GM10266 (cell line): ENCODE measurements around the gene ZNF683.

Experiments used
- DNase-seq: peaks from one replicate; pipeline ENCODE4 v3.0.0; 2012; ENCODE audit errors: extremely low spot score
- TF ChIP-seq, protein P1 (sequence below): IDR thresholded peaks from 2 replicates; pipeline ENCODE4 v1.5.1; 2012; ENCODE audit warnings: mild to moderate bottlenecking, low read depth; ENCODE audit not compliant: control insufficient read depth, insufficient read depth; ENCODE audit errors: missing control alignments

Gene ZNF683

DNA sequence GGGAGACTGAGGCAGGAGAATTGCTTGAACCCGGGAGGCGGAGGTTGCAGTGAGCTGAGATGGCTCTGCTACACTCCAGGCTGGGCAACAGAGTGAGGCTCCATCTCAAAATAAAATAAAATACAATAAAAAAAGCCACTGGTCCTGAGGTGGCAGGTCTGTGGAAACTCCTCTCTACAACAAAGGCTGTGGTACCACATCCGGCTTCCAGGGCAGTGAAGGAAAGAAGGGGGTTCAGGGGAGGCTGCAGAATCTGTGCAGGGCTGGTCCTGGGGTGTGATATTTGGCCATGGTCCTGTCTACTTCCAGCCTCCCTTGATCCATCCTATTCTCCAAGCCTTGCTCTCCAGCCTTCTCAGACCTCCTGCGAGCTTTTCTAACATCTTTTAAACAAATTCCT, 731 bp upstream of the ZNF683 start:
- DNase-seq = no peak
- TF ChIP-seq, protein P1, sequence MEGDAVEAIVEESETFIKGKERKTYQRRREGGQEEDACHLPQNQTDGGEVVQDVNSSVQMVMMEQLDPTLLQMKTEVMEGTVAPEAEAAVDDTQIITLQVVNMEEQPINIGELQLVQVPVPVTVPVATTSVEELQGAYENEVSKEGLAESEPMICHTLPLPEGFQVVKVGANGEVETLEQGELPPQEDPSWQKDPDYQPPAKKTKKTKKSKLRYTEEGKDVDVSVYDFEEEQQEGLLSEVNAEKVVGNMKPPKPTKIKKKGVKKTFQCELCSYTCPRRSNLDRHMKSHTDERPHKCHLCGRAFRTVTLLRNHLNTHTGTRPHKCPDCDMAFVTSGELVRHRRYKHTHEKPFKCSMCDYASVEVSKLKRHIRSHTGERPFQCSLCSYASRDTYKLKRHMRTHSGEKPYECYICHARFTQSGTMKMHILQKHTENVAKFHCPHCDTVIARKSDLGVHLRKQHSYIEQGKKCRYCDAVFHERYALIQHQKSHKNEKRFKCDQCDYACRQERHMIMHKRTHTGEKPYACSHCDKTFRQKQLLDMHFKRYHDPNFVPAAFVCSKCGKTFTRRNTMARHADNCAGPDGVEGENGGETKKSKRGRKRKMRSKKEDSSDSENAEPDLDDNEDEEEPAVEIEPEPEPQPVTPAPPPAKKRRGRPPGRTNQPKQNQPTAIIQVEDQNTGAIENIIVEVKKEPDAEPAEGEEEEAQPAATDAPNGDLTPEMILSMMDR = no peak

GRCh38 chr1:26372039-26372438, 511 bp downstream of the ZNF683 start:
- TF ChIP-seq, protein P1 = no peak
- DNase-seq = no peak

DNA sequence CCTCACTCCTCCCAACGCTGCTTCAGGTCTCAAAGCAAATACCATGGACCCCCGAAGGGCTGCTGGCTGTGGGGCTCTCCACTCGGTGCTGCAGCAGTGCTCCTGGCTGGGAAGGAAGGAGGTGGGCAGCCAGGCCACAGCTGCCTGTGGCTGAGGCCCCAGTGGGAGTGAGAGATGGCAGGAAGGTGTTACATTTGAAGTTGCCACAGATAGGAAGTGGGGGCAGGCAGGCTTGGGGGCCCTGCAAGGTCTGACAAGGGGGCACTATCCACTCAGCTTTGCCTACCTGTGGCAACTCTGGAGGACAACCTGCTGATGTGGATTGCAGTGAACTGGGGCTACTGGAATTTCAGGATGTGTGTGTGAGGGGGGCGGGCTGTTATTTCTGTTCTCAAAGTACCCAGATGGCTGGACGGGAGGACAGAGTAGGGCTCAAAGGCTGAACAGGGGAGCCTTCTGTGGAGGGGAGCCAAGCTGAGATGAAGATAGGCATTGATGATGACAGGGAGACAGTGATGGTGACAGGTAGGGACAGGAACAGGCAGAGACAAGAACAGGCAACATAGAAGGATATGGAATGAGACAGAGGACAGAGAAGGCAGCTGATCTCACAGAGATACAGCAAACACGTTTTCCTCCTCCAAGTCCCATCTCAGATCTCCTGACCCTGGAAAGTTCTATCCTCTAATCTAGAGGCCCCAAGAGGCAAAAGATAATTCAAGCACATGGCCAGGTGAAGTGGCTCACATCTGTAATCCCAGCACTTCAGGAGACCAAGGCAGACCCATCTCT, 1.8 kb downstream of the ZNF683 start:
- TF ChIP-seq, protein P1 = no peak
- no peak for DNase-seq

GRCh38 chr1:26368486-26368885, 4.1 kb downstream of the ZNF683 start:
- no peak for DNase-seq

DNA sequence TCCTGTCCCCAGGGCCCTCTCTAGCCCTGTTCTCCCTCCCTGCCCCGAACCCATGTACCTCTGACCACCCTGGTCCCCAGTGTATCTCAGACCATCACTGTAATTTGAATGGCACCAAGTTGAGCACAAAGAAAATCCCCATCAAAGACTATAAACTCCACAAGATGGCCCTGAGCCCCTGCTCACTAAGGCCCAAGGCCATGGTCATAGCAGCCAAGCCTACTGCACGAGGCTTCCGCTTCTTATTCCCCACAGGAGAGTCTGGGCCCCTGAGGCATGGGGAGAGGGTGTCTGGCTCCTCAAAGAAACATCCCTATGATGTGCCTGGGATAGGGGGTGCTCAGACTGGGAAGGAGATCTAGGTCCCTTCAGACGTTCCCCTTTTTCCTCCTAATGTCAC, 4.5 kb downstream of the ZNF683 start:
- TF ChIP-seq, protein P1 = no peak
- no peak for DNase-seq

More at GRCh38 chr1:26368486-26368885, 4.1 kb downstream of the ZNF683 start:
- TF ChIP-seq, protein P1 = no peak

GRCh38 chr1:26367441-26367840, 5.1 kb downstream of the ZNF683 start:
- DNase-seq = no peak
- TF ChIP-seq, protein P1 = no peak

DNA sequence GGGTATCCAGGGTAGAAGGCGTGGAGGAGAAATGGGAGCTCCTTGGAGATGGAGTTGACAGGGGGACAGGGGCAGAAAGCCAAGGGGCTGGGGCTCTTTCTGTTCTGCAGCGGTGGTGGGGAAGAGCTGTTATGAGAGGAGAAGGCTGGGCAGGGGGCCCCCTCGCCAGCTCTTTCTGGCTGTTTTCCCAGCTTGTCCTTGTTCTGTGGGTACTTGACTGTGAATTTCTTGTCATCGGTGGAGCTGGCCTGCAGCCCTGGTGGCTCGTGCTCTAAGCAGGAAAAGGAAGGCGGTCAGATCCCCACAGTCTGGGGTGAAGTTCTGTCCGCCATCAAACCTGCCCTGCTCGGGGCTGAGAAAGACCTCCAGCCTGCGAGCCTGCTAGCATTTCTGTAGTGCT, 7.6 kb downstream of the ZNF683 start:
- no peak for DNase-seq
- TF ChIP-seq, protein P1 = no peak
